GM19035 (cell line): ENCODE data around the gene CPED1.
"Not testable (repeated sequence)": the region's sequence is repeated elsewhere in the genome, so short reads cannot be mapped to it uniquely, and the experiment has no call there.

Source experiments
- ATAC-seq: cut with Tn5 transposase; IDR thresholded peaks from one replicate; pipeline ENCODE4 v1.9.1; 2021; ENCODE audit not compliant: unreplicated experiment

The CPED1 gene

GRCh38 chr7:121039510-121039822, 51.0 kb downstream of the CPED1 start:
- ATAC-seq = no peak

GRCh38 chr7:121039994-121040393, 51.5 kb downstream of the CPED1 start:
- no peak for ATAC-seq

GRCh38 chr7:121041516-121042148, 53.1 kb downstream of the CPED1 start:
- no peak for ATAC-seq

- ATAC-seq = no peak
Measured at GRCh38 chr7:121042195-121042594, 53.7 kb downstream of the CPED1 start.

GRCh38 chr7:121042899-121043298, 54.4 kb downstream of the CPED1 start:
- no peak for ATAC-seq

GRCh38 chr7:121043314-121044234, 55.1 kb downstream of the CPED1 start:
- ATAC-seq = no peak

- ATAC-seq = no peak
Measured at GRCh38 chr7:121045090-121045489, 56.6 kb downstream of the CPED1 start.

GRCh38 chr7:121046009-121046408, 57.5 kb downstream of the CPED1 start:
- no peak for ATAC-seq

- ATAC-seq = no peak
Measured at GRCh38 chr7:121046893-121047468, 58.5 kb downstream of the CPED1 start.

GRCh38 chr7:121048195-121048594, 59.7 kb downstream of the CPED1 start:
- ATAC-seq = no peak

- ATAC-seq = no peak
Measured at GRCh38 chr7:121049028-121049791, 60.7 kb downstream of the CPED1 start.

GRCh38 chr7:121049897-121050296, 61.4 kb downstream of the CPED1 start:
- ATAC-seq = no peak

- ATAC-seq = no peak
Measured at GRCh38 chr7:121053219-121053618, 64.7 kb downstream of the CPED1 start.

- ATAC-seq = no peak
Measured at GRCh38 chr7:121054925-121055324, 66.4 kb downstream of the CPED1 start.

GRCh38 chr7:121057878-121058277, 69.4 kb downstream of the CPED1 start:
- no peak for ATAC-seq

GRCh38 chr7:121058975-121059374, 70.5 kb downstream of the CPED1 start:
- no peak for ATAC-seq

GRCh38 chr7:121059979-121060509, 71.5 kb downstream of the CPED1 start:
- ATAC-seq = not testable (repeated sequence)

GRCh38 chr7:121061677-121062582, 73.4 kb downstream of the CPED1 start:
- no peak for ATAC-seq

GRCh38 chr7:121062671-121063279, 74.3 kb downstream of the CPED1 start:
- ATAC-seq = no peak

GRCh38 chr7:121067717-121068116, 79.2 kb downstream of the CPED1 start:
- not testable (repeated sequence) for ATAC-seq
